Stimulated activated CD8-positive, alpha-beta memory T cell treated with anti-CD3 and anti-CD28 coated beads, Interleukin-7, amount 100 ng/mL, for 1 hour (primary cell): Measurements from ENCODE around the gene SPTBN1.
"Not testable (repeated sequence)": the region's sequence is repeated elsewhere in the genome, so short reads cannot be mapped to it uniquely, and the experiment has no call there.

ENCODE experiments used
- DNase-seq, 2 donors: peaks; one replicate each; pipeline ENCODE4 v3.0.0-alpha.2; 2020; ENCODE audit warnings: low read depth in 2 of 2

The SPTBN1 gene

DNA sequence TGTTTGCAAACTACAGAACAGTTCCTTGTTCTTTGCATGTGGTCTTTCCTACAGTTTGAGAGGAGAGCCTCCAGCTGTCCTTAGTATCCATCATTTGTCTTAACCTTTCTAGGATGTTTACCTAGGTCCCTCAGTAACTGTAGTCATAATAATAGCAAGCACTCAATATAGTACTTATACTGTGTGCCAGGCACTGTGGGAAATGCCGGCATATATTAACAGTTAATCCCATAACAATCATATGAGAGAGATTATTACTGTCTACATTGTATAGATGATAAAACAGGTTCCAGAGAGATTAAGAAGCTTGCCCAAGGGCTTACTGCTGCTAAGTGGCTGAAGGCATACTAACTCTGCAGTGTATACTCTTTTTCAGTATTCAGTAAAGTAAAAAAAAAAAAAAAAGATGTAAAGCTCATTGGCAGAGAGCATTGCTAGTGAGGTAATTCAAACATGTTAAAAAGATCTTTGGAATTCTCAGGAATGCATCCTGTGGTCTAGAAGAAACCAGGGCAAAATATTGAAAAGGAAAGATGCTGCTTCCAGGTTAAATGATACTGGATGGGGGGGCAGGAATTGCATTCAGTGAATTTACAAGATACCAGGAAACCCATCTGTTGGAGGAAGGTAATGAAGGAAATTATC, 72.3 kb downstream of the SPTBN1 start:
- no peak for DNase-seq

DNA sequence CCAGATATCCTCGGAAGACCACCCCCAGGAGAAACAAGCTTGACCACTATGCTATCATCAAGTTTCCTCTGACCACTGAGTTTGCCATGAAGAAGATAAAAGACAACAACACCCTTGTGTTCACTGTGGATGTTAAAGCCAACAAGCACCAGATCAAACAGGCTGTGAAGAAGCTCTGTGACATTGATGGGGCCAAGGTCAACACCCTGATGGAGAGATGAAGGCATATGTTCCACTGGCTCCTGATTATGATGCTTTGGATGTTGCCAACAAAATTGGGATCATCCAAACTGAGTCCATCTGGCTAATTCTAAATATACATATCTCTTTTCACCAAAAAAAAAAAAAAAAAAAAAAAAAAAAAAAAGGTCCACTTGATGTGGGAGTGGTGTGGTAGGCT, 73.4 kb downstream of the SPTBN1 start:
- not testable (repeated sequence) for DNase-seq

DNA sequence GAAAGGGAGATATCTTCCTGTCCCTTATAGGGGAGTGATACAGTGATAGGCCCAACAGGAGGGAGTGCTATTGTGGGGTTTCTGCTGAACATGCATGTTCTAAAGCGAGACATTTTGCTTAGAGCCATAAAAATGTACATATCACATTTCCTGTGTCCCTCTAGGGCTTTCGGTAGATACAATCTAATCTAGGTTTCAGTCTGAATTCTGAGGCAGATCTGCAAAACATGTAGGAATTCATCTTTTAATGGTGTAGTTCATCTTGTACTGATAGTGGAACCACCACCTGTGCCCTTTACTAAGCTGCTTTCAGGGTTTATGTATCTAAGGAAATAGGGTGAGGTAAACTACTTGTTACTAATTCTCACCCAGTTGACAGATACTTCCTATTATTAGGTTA, 73.8 kb downstream of the SPTBN1 start:
- DNase-seq, result no peak

DNA sequence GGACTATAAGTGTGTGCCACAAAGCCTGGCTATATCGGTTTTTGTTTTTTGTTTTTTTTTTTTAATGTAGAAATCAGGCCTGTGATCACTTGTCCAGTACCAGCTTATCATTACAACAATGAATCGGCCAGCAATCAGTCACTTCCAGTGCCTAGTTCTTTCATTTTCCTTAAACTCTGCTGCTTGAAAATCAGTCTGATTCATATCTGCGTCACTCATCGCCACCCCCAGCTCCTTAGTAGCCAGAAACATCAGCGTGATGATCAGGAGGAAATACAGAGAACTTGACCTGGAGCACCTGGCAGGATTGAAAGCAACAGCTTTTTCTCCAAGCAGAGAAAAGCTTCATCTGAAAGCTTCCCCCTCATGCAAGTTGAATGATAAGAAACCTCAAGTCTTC, 75.4 kb downstream of the SPTBN1 start:
- no peak for DNase-seq

DNA sequence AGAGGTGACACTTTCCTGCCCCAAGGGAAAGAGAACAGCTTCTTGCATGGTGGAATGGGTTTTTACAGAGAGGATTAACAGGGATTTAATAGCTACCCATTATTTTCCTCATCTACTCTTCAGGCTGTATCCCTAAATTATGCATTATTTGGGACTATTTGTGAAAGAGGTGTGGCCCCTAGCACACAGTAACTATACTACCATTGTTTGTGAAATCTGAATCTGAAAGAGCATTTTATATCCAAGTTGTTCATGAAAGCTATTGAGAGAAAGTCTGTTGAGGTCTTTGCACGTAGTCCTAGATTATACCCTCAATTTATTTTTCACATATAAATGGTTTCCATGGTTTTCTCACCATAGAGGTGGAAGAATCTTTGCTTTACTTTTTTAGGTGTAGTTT, 78.1 kb downstream of the SPTBN1 start:
- DNase-seq, result no peak

DNA sequence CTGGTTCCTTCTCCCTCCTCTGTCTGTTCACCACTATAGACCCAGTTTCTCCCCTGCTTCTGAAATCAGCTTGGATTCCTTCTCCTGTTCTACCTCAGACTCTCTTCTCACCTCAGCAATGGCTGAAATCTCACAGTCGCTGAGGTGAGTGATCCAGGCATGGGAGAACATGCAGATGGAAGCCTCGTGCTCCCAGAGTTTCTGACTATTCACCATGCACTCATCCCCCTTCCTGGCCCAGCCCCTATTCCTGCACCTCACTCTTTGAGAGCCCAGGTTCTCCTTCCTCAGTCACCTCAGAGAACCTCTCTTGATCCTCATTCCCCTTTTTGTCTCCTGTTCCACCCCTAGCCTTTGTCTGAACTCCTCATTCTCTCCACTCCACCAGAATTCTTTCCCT, 78.5 kb downstream of the SPTBN1 start:
- DNase-seq, result no peak

DNA sequence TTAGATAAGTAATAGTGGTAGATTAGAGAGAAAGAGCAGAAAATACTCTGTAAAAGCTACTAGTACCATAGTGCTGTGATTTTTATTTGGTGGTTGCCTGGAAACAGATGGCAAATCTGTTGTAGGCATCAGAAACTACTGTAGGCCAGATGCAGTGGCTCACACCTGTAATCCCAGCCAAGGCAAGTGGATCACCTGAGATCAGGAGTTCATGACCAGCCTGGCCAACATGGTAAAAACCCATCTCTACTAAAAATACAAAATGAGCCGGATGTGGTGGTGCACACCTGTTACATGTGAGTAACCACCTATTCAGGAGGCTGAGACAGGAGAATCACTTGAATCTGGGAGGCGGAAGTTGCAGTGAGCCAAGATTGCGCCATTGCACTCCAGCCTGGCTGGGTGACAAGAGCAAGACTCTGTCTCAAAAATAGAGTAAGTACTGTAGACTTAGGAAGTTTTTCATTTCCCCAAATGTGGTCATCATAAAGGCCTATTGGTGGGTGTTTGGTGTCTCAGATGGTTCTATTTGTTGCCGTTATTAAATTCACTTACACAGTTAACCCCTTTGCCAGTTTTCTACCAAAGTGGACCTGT, 79.6 kb downstream of the SPTBN1 start:
- no peak for DNase-seq

DNA sequence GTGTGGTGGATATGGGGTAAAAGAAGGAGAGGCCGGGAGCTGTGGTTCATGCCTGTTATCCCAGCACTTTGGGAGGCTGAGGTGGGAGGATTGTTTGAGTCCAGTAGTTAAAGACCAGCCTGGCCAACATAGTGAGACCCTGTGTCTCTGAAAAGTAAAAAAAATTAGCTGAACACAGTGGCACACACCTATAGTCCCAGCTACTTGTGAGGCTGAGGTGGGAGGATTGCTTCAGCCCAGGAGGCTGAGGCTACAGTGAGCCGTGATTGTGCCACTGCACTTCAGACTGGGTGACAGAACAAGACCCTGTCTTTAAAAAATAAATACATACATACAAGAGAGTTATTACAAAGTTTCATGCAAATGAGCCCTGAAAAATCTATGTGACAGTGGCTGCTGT, 80.6 kb downstream of the SPTBN1 start:
- no peak for DNase-seq

DNA sequence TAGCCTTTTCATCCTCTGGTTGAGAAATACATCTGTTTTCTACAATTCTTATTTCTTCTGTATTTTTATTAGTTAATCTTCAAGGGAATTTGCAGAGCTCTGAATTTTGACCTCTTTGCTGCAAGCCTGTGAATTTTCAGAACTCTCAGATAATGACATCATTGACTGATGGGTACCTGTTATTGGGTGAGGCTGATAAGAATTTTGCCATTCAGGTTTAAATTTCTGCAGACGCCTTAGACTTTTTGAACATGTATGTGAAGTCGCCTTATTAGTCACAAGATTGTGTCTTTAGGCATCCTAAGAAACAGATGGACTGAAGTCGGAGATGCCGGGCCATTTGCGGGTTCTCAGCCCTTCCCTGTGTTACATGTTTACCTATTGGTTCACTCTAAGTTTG, 82.4 kb downstream of the SPTBN1 start:
- no peak for DNase-seq

DNA sequence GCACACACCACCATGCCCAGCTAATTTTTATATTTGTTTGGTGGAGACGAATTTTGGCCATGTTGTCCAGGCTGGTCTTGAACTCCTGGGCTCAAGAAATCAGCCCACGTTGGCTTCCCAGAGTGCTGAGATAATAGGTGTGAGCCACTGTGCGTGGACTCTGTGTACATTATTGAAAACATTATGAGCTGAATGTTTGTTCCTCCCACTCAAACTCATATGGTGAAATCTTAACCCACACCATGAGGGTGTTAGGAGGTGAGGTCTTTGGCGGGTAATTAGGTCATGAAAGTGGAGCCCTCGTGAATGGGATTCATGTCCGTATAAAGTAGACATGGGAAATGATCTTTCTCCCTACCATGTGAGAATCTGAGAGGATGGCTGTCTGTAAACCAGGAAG, 83.6 kb downstream of the SPTBN1 start:
- no peak for DNase-seq

DNA sequence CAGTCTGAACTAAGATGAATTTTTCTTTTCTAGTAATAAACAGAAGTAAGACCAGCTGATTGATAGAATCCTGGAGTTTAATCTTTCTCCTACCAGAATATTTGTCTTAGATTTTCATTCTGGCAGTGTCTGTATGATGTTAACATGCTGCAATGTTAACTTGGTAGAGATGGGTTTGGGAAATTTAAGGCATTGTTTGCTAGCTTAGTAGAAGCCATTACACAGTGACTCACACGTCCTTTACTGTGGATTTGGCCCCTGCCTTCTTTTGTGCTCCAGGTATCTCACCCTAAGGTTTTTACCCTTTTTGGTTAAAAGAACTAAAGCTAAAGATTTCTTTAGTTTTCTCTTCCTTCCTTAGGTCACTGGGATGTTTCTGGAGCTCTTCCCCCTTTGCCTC, 84.1 kb downstream of the SPTBN1 start:
- no peak for DNase-seq

DNA sequence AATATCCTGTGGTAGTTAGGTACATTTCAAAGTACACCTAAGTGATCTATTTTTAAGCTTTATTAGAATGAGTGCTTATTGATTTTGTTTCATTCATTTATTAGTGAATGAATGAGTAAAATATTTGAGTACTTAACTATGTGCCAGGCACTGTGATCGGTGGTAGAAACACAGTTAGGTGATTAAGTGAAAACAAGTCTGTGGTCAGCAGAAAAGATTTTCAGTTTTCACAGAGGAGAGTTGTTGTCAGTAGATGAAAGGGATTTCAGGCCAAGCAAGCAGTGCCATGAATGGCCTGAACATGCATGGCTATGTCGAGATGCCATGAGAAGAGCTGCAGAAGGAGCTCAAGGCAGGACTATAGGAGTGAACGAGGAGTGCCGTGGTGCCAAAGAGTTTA, 85.9 kb downstream of the SPTBN1 start:
- no peak for DNase-seq

DNA sequence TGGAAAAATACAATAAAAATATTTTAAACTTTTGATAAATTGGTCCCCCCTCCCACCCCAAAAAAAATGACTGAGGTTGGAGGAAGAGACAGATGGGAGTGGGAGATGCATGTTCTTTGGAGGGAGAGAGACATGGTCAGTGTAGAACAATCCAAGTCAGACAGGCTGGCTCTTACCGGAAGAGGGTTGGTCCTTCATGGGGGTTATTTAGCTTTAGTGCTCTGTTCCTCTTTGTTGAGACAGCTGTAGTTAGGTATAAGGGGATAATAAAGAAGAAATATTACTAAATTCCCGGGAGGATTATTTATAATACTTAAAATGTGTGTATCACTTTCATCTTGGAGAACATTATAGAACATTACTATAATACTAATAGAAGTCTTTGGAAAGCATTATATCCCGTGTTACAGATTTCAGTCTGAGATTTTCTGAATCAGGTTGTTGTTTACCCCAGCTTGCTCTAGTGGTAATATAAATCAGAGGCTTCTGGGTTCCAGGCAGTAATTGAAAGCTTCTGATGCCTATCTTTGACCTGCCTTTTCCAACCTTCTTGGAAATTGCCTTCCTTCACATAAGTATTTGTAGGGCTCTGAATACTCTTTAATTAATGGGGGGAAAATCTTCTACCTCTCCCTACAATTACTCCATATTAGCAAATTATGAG, 87.7 kb downstream of the SPTBN1 start:
- no peak for DNase-seq

DNA sequence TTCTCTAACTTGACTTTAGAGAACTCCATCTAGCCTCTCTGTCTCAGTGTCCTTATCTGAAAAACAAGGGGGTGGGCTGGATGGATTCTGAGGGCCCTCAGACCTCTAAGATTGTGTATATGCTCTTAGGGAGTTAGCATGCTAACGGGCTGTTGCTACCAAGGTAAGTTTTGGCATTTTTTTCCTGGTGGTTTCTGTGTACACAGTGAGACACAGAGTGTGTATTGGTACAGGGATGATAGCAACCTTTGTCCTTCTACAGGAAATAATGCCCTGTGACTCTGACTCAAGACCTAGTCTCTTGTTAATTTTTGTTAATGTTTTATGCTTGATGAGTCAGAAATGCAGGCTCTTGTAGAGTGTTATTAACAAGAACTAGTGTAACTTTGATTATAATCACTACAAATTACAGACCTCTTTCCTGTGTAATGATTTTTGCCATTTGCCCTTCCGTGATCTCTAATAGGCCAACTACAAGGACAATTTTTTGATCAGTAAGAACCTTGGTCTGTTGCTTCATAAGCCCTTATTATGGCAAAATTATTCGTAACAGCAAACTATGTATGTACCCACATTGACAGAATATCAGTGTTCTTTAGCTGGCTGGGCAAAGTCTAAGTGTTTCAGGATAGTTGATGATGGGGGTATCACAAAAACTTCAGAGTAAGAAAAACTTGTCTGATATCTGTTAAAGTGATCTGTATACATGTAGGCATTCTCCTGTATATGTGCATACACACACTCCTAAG, 89.7 kb downstream of the SPTBN1 start:
- no peak for DNase-seq

DNA sequence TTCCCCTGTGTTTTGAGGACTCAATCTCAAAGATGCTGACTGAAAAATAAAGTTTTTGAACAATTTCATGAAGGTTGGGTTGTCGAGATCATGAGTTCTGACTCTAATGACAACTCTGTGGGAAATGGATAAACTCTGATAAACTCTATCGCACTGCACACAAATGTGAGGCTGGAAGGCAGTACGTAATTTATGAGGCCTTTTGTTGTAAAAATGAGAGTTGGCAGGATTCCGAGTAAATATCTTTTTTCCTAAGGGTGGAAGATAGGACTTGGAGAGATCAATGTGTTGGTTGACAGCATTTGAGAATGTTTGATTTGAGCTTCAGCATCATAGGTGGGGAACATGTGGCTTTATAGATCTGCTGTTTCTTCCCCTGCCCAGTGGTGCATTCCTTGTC, 90.4 kb downstream of the SPTBN1 start:
- no peak for DNase-seq

DNA sequence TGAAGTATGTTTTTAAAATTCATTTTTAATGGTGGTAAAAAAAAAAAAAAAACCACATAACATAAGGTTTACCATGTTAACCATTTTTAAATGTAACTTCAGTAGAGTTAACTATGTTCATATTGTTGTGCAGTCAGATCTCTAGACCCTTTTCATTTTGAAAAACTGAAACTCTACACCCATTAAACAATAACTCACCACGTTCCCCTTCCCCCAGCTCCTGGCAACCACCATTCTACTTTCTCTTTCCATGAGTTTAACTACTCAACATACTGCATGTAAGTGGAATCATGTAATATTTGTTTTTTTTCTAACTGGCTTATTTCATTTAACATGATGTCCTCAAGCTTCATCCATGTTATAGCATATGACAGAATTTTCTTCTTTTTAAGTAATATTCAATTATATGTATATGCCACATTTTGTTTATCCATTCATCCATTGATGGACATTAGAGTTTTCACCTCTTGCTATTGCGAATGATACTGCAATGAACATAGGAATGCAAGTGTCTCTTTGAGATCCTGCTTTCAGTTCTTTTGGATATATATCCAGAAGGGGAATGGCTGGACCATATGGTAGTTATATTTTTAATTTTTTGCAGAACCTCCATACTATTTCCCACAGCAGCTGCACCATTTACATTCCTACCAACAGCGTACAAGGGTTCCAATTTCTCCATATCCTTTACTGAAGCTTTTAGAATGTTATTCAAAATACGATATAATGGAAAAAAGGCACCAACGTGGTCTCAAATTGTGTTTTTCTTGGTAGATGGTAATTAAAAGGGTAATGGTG, 91.0 kb downstream of the SPTBN1 start:
- DNase-seq, result no peak

DNA sequence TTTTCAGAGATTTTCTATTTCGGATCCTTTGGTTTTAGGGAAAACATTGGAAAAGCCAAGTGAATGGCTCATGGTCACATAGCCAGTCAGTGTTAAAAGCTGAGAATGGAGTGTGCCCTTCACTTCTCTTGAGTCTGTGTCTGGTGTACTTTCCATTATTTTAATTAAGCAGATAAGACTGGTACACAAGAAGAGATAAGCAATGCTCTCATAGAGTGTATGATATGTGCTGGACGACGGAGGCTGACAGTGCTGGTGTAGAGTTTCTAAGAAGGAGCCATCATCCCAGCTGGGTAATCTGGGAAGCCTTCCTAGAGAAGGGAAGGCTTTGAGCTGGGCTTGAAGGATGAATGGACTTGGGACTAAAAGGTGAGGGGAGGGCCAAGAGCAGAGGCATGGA, 93.3 kb downstream of the SPTBN1 start:
- DNase-seq, result no peak

DNA sequence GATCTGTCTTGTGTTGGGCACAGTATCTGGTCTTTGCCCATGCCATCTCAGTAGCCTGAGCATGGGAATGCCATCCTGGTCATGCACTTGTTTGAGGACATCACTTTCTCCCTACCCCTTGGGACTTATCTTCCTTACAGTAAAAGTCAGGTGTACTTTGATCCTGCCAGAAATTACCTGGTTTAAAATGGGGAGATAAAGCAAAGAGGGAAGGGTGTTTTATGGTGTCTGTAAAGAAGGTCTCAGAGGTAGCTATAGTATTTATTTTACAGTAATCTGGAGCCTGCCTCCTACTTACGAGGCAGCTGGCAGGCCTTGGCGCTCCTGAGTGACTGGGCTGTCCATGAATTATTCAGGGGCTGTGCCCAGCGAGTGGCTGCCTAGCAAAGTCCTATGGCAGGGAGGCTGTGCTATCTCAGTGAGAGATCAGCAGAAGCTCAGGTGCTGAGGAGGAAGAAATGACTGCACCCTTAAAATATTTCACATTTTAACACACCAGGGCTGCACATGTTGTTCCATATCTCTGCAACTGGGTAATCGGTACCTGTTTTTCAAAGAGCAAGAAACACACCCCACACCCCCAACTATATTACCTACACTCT, 93.9 kb downstream of the SPTBN1 start:
- no peak for DNase-seq

DNA sequence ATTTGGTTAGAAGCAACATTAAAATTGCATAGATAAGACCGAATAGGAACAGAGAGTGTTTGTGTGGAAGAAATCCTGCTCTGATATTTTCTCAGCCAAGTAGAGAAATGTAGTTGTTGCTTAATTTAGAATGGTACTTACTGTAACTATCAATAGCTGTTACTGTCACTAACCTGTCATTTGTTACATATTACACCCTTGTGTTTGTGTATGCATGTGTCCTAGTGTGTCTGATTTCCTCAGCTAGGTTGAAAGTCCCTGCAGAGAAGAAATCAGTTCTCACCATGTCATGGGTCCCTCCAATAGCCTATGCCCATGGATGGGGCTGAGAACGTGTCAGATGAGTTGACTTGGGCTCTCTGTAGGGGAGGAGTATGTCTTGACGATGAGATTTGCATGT, 94.4 kb downstream of the SPTBN1 start:
- no peak for DNase-seq

DNA sequence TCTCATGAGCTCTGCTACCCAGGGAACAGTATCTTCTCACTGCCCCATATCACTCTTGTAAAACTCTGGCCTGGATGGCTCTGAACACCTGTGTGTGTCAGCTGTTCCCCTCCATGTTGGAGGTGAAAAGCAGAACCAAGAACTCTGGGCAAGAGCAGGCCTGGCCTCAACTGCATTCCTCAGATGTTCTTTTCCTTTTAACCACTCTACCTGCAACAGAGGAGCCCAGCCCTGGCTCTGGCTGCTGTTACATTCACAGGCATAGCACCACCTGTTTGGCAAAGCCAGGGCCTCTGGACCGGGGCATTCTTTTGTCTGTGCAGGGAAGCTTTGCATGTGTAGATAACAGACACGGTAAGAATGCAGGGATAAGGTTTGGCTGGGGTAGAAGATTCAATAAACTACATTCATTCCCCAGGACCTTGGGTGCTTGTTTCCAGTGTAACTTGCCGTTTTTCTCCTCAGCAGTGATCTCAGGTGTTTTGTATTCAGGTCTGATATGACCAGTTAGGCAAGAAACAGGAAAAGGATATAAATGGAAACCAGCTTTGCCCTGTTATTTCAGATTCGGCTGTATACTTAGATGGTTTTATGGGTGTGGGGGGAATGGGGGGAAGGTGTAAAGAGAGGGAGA, 95.1 kb downstream of the SPTBN1 start:
- no peak for DNase-seq

DNA sequence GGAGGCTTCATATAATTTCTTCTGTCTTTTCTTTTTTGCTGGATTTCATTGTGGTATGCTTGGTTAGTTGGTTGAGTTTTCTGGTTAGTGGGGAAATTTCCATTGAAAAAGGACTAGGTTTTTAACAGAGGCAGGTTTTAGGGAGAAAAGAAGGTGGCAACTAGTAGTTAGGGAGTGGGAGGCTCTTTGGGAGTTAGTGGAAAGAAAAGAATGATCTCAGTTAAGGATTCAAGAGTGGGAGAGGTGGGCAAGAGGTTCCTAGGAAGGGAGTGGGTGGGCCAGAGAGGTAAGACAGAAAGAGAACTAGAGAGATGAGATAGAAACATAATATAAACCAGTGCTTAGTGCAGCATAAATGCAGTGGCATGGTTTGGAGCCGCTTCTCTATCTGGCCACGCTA, 96.9 kb downstream of the SPTBN1 start:
- DNase-seq, result no peak
